ENCODE results near the gene GLYR1. TPM values are rescaled to one million over a fixed set of nuclear protein-coding genes. Genes with fewer than 3 reads are reported as not detected.
"Not testable (repeated sequence)": the region's sequence is repeated elsewhere in the genome, so short reads cannot be mapped to it uniquely, and the experiment has no call there.

GLYR1 gene
- total RNA-seq: 66.4 TPM

GRCh38 chr16:4846901-4847773 lies at the start of gene GLYR1, which contains the start of gene UBN1:
Gene GLYR1 (minus strand): TSS chr16:4847288. CDS start chr16:4847265, 23 bp downstream.
Gene UBN1 (plus strand): TSS chr16:4847481. CDS start chr16:4852918, 5,437 bp downstream.
- FAIRE-seq (no peak), DNase-seq (ENCODE audit: low spot score in 2 of 2) (peak; percentile 98 to 99)

- not testable (repeated sequence) for DNase-seq (ENCODE audit: low spot score in 2 of 2); FAIRE-seq
Measured at GRCh38 chr16:4896761-4897160, 49.7 kb upstream of the GLYR1 start.

- DNase-seq (ENCODE audit: low spot score in 2 of 2) (no peak), FAIRE-seq (no peak)
Measured at GRCh38 chr16:4895366-4895765, 48.3 kb upstream of the GLYR1 start.

- FAIRE-seq (no peak), DNase-seq (ENCODE audit: low spot score in 2 of 2) (no peak)
Measured at GRCh38 chr16:4894276-4895150, 47.4 kb upstream of the GLYR1 start.

GRCh38 chr16:4893103-4893862 lies 46.2 kb upstream of the GLYR1 start:
- DNase-seq (ENCODE audit: low spot score in 2 of 2): no peak
- no peak for FAIRE-seq

GRCh38 chr16:4892361-4893102 lies 45.4 kb upstream of the GLYR1 start:
- FAIRE-seq (no peak), DNase-seq (ENCODE audit: low spot score in 2 of 2) (no peak)

- DNase-seq (ENCODE audit: low spot score in 2 of 2) (no peak), FAIRE-seq (no peak)
Measured at GRCh38 chr16:4891886-4892216, 44.8 kb upstream of the GLYR1 start.

- DNase-seq (ENCODE audit: low spot score in 2 of 2) (no peak), FAIRE-seq (no peak)
Measured at GRCh38 chr16:4891097-4891885, 44.2 kb upstream of the GLYR1 start.

GRCh38 chr16:4890686-4891085 lies 43.6 kb upstream of the GLYR1 start:
- no peak for DNase-seq (ENCODE audit: low spot score in 2 of 2)
- no peak for FAIRE-seq

- no peak for FAIRE-seq
- no peak for DNase-seq (ENCODE audit: low spot score in 2 of 2)
Measured at GRCh38 chr16:4890026-4890425, 42.9 kb upstream of the GLYR1 start.

- FAIRE-seq (no peak), DNase-seq (ENCODE audit: low spot score in 2 of 2) (no peak)
Measured at GRCh38 chr16:4888428-4889135, 41.5 kb upstream of the GLYR1 start.

- FAIRE-seq (no peak), DNase-seq (ENCODE audit: low spot score in 2 of 2) (no peak)
Measured at GRCh38 chr16:4886151-4886550, 39.1 kb upstream of the GLYR1 start.

- DNase-seq (ENCODE audit: low spot score in 2 of 2) (no peak), FAIRE-seq (no peak)
Measured at GRCh38 chr16:4884972-4885874, 38.1 kb upstream of the GLYR1 start.

GRCh38 chr16:4884209-4884608 lies 37.1 kb upstream of the GLYR1 start:
- DNase-seq (ENCODE audit: low spot score in 2 of 2) (no peak), FAIRE-seq (no peak)

GRCh38 chr16:4883501-4883900 lies 36.4 kb upstream of the GLYR1 start:
- DNase-seq (ENCODE audit: low spot score in 2 of 2) (no peak), FAIRE-seq (no peak)

- FAIRE-seq (no peak), DNase-seq (ENCODE audit: low spot score in 2 of 2) (no peak)
Measured at GRCh38 chr16:4882633-4883285, 35.7 kb upstream of the GLYR1 start.
